Measurements from ENCODE around the gene PAX7. TPM values are rescaled to one million over a fixed set of nuclear protein-coding genes. Genes with fewer than 3 reads are reported as not detected.

The PAX7 gene
- total RNA-seq, 2 experiments from 2014 or later: not detected

DNA sequence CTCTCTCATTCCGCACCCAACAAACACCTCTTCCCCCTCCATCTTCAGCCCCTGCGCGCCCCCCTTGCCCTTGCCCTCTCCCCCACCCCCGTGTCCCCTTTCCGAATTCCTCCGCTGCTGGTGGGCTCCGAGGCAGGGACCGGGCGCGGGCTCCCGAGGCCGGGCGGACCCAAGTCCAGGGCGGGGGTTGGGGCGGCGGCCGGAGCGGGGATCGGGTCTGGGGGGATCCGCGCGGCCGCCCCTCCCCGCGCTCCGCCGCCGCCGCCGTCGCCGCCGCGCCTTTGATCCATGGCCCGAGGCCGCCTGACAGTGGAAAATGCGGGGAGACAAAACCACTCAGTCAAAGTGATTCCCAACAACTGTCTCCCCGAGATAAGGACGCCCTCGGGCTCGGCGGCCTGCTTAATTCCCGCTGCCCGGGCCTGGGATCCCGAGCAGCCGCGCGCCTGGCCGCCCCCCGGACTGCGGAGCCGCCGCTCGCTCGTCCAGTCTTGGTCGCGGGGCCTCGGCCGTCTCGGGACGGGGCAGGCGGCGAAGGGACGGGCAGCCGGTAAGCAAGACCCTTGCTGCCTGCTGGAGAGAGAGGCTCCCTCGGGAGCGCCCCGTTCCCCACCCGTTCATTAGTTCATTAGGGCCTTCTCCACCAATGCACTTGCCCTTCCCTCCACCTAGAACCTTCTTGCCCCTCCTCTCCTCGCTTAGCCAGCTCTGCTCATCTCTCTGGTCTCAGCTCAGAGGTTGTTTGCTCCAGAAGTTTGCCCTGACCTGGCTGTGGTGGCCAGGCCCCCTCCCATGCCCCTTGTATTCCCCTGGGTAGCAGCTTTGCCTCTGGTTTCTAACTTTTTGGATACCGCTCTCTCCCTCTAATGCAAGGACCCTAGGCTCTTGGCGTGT lies 86.4 kb downstream of the PAX7 start:
- H3K36me3 Mint-ChIP-seq (ENCODE audit: low read depth): no peaks in the 10 kb centered on the region
- CTCF ChIA-PET: no interaction called here
- peaks cover 53% of the 10 kb centered on the region for H3K27me3 Mint-ChIP-seq
- no peak for DNase-seq
- POLR2A ChIA-PET: no interaction called here
- no peak overlapping the region for H3K27ac Mint-ChIP-seq
- no peak overlapping the region for H3K4me3 Mint-ChIP-seq
- H3K9me3 Mint-ChIP-seq: no peaks in the 10 kb centered on the region
- no peaks in the 10 kb centered on the region for H3K4me1 Mint-ChIP-seq

DNA sequence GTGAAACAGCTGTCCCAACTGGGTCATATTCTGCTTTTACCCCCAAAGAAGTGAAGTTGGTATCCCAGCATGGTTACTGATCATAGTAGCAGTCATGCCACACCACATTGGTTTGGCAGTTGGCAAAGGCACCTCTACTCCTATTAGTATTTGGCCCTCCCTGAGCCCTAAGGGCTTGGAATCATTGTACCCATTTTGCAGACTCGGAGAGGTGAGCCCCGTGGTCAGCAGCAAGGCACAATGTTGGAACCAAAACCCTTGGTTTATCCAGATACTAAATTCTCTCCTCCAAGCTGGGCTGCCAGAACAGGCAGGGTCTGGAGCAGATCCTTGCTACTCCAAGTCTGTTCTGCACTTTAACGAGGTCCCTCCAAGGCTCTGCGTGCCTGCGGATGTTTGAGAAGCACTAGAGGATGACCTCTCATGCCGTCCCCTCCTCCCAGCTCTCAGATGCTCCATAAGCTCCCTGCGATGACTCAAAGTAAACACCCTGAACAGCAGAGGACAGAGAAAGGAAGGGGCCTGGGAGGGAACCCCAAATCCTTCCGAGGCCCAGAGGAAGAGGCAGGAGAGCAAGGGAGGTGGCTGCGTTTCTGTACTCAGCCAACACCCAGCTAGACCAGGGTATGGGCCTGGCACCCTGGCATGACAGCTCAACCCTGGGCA lies 89.3 kb downstream of the PAX7 start:
- ChIA-PET CTCF (no interaction called here), POLR2A (no interaction called here)
- Mint-ChIP-seq H3K4me3 (no peak overlapping the region), H3K9me3 (no peaks in the 10 kb centered on the region), H3K36me3 (ENCODE audit: low read depth) (no peaks in the 10 kb centered on the region), H3K27ac (no peak overlapping the region), H3K27me3 (peaks cover 51% of the 10 kb centered on the region), H3K4me1 (no peaks in the 10 kb centered on the region)
- DNase-seq: no peak

GRCh38 chr1:18721041-18721440 lies 90.4 kb downstream of the PAX7 start:
- Mint-ChIP-seq H3K27me3 (peaks cover 48% of the 10 kb centered on the region), H3K36me3 (ENCODE audit: low read depth) (no peaks in the 10 kb centered on the region), H3K27ac (no peak overlapping the region), H3K9me3 (no peaks in the 10 kb centered on the region), H3K4me1 (no peaks in the 10 kb centered on the region), H3K4me3 (no peak overlapping the region)
- POLR2A ChIA-PET: no interaction called here
- CTCF ChIA-PET: no interaction called here
- DNase-seq: no peak

DNA sequence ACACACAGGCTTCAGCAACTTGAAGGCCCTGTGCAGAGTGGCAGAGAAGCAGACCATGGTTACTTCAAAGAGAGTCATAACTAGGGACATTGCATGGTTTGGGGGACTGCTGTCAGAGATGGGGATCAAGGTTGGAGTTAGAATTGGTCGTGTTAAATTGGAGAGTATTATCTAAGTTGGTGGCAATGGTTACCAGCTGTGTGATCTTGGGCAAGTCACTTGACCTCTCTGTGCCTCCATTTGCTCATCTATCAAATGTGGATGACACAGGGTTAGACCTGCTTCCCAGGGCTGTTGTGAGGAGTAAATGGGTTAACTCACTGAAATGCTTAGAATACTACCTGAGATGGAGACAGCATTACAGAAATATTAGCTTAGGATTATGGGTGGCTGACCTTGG lies 91.1 kb downstream of the PAX7 start:
- ChIA-PET CTCF (no interaction called here), POLR2A (no interaction called here)
- peaks cover 48% of the 10 kb centered on the region for H3K27me3 Mint-ChIP-seq
- no peak for DNase-seq
- H3K4me1 Mint-ChIP-seq: no peaks in the 10 kb centered on the region
- H3K36me3 Mint-ChIP-seq (ENCODE audit: low read depth): no peaks in the 10 kb centered on the region
- H3K4me3 Mint-ChIP-seq: no peak overlapping the region
- no peak overlapping the region for H3K27ac Mint-ChIP-seq
- H3K9me3 Mint-ChIP-seq: no peaks in the 10 kb centered on the region

GRCh38 chr1:18722270-18722669 lies 91.6 kb downstream of the PAX7 start:
- H3K27me3 Mint-ChIP-seq: peaks cover 51% of the 10 kb centered on the region
- no peak overlapping the region for H3K4me3 Mint-ChIP-seq
- no peak for DNase-seq
- POLR2A ChIA-PET: no interaction called here
- H3K4me1 Mint-ChIP-seq: no peaks in the 10 kb centered on the region
- CTCF ChIA-PET: no interaction called here
- no peak overlapping the region for H3K27ac Mint-ChIP-seq
- H3K36me3 Mint-ChIP-seq (ENCODE audit: low read depth): no peaks in the 10 kb centered on the region
- H3K9me3 Mint-ChIP-seq: no peaks in the 10 kb centered on the region

- POLR2A ChIA-PET: no interaction called here
- Mint-ChIP-seq H3K4me3 (no peak overlapping the region), H3K27me3 (peaks cover 46% of the 10 kb centered on the region), H3K36me3 (ENCODE audit: low read depth) (no peaks in the 10 kb centered on the region), H3K4me1 (no peaks in the 10 kb centered on the region), H3K27ac (no peak overlapping the region), H3K9me3 (no peaks in the 10 kb centered on the region)
- DNase-seq: no peak
- CTCF ChIA-PET: no interaction called here
These were observed 92.6 kb downstream of the PAX7 start for GRCh38 chr1:18723206-18723605.

DNA sequence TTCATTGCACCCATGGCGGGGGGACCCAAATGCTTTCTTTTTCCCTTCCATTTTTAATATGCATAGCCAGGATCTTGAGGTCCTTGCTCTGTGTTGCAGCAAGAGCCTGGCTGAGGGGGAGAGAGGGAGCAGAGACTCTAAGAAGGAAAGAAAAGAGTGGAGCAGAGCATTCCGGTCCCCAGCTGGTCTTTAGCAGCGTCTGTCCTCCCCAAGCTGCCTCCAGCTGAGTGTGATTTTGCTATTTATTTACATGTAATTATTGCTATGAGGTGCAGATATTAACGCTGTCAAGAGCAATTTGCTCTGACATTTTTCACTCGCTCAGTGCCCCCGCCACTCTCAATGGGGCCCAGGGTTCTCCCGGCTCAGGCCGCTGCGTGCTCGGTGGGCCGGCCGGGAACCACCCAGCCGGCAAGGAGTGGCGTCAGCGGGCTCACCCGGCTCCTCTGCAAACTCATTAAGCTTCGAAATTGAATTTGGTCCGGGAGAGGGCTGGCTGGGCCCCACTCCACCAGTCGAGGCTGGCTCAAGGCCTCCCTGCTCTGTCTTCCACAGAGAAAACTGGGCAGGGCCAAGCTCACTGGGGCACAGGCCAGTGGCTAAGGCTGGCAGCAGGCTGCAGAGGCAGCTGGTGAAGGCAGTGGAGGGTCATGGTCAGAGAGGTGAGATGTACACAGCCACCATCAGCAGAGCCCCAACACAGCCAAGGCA lies 93.2 kb downstream of the PAX7 start:
- POLR2A ChIA-PET: no interaction called here

DNA sequence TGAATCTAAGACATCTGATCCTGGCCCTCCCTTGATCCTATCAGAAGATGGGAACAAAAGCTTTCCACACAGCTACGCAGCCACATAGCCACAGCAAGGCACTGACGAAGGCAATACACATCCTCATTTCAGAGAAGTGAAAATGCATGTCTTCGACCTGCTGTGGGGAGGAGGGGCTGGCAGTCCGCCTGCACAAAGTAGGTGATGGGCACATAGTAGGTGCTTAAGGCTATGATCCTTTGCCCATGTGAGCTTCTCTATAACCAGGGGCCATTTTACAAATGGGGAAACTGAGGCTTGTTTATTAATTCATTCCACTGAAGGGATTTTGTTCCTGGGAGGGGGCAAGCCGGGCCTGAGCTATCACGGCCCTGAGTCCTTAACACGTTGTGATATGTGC lies 94.2 kb downstream of the PAX7 start:
- H3K36me3 Mint-ChIP-seq (ENCODE audit: low read depth): no peaks in the 10 kb centered on the region
- ChIA-PET CTCF (no interaction called here), POLR2A (no interaction called here)
- no peak overlapping the region for H3K27ac Mint-ChIP-seq
- DNase-seq: no peak
- H3K27me3 Mint-ChIP-seq: peaks cover 43% of the 10 kb centered on the region
- H3K4me3 Mint-ChIP-seq: no peak overlapping the region
- no peaks in the 10 kb centered on the region for H3K4me1 Mint-ChIP-seq
- no peaks in the 10 kb centered on the region for H3K9me3 Mint-ChIP-seq

More for the DNA sequence above, 93.2 kb downstream of the PAX7 start:
- no peaks in the 10 kb centered on the region for H3K4me1 Mint-ChIP-seq
- peaks cover 45% of the 10 kb centered on the region for H3K27me3 Mint-ChIP-seq
- no peaks in the 10 kb centered on the region for H3K36me3 Mint-ChIP-seq (ENCODE audit: low read depth)
- DNase-seq: no peak
- H3K4me3 Mint-ChIP-seq: no peak overlapping the region
- CTCF ChIA-PET: no interaction called here
- no peak overlapping the region for H3K27ac Mint-ChIP-seq
- H3K9me3 Mint-ChIP-seq: no peaks in the 10 kb centered on the region

DNA sequence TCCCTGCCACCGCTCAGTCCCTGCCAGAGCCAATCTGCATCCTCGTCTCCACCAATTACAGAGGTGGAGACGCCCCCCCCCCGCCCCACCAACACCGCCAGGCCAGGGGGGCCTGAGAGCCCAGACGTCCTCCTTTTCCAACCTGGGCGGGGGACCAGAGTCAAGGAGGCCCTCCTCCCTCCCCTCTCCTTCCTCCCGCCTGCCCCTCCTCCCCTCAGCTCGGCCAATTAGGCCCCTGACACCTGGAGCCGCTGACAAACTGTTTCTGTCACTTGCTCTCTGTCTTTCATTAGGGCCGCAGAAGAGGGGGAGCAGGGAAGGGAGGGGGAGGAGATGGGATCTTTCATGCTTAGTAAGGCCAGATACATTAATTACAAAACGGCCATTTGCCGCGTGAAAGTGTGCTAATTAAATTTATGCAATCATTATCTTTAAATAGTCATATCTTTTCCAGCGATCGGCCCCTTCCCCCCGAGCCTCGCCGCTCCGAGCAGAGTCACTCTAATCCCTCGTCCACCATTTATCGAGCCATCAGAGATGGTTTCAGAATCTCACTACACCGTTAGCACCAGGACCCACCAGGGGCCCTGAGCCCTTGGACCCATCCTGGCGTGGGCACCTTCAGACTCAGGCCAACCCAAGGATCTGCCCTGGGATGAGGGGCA lies 94.7 kb downstream of the PAX7 start:
- POLR2A ChIA-PET: no interaction called here
- no peaks in the 10 kb centered on the region for H3K36me3 Mint-ChIP-seq (ENCODE audit: low read depth)
- no peaks in the 10 kb centered on the region for H3K9me3 Mint-ChIP-seq
- peaks cover 38% of the 10 kb centered on the region for H3K27me3 Mint-ChIP-seq
- DNase-seq: no peak
- CTCF ChIA-PET: no interaction called here
- H3K27ac Mint-ChIP-seq: no peak overlapping the region
- H3K4me1 Mint-ChIP-seq: no peaks in the 10 kb centered on the region
- H3K4me3 Mint-ChIP-seq: no peak overlapping the region

GRCh38 chr1:18726368-18726767 lies 95.7 kb downstream of the PAX7 start:
- POLR2A ChIA-PET: no interaction called here

GRCh38 chr1:18727956-18728355 lies 97.3 kb downstream of the PAX7 start:
- CTCF ChIA-PET: no interaction called here
- POLR2A ChIA-PET: no interaction called here
- H3K36me3 Mint-ChIP-seq (ENCODE audit: low read depth): no peaks in the 10 kb centered on the region
- H3K4me1 Mint-ChIP-seq: no peaks in the 10 kb centered on the region
- H3K4me3 Mint-ChIP-seq: no peak overlapping the region
- DNase-seq: no peak
- H3K9me3 Mint-ChIP-seq: no peaks in the 10 kb centered on the region
- peaks cover 41% of the 10 kb centered on the region for H3K27me3 Mint-ChIP-seq
- H3K27ac Mint-ChIP-seq: no peak overlapping the region

More at GRCh38 chr1:18726368-18726767, 95.7 kb downstream of the PAX7 start:
- no peaks in the 10 kb centered on the region for H3K4me1 Mint-ChIP-seq
- H3K27me3 Mint-ChIP-seq: peaks cover 34% of the 10 kb centered on the region
- no peak for DNase-seq
- H3K36me3 Mint-ChIP-seq (ENCODE audit: low read depth): no peaks in the 10 kb centered on the region
- H3K4me3 Mint-ChIP-seq: no peak overlapping the region
- CTCF ChIA-PET: no interaction called here
- no peaks in the 10 kb centered on the region for H3K9me3 Mint-ChIP-seq
- no peak overlapping the region for H3K27ac Mint-ChIP-seq

DNA sequence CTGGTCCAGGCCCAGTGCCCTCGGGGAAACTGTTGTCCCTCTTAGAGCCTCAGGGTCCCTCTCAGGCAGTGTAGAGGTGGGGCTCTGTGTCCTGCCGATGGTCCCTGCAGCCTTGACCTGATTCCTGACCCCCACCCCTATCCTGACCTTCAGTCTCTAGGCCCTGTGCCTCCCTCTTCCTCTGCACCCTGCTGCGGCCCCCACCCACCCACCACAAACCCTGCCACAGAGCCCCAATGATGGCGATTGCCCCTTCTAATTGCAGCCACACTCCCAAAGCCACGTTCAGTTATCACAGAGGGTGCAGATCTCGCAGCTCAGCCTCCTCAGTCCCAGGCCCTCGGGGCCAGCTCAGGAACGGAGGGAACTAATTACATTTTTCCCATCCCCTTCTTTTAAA lies 99.7 kb downstream of the PAX7 start:
- POLR2A ChIA-PET: no interaction called here
- Mint-ChIP-seq H3K27me3 (peaks cover 37% of the 10 kb centered on the region), H3K27ac (no peak overlapping the region), H3K9me3 (no peaks in the 10 kb centered on the region), H3K36me3 (ENCODE audit: low read depth) (no peaks in the 10 kb centered on the region), H3K4me1 (no peaks in the 10 kb centered on the region), H3K4me3 (no peak overlapping the region)
- DNase-seq: no peak
- CTCF ChIA-PET: interaction anchor here (0.6 kb wide), 1 partner anchor 23 kb away, joined by 3 read pairs; no protein-coding TSS in a partner anchor

DNA sequence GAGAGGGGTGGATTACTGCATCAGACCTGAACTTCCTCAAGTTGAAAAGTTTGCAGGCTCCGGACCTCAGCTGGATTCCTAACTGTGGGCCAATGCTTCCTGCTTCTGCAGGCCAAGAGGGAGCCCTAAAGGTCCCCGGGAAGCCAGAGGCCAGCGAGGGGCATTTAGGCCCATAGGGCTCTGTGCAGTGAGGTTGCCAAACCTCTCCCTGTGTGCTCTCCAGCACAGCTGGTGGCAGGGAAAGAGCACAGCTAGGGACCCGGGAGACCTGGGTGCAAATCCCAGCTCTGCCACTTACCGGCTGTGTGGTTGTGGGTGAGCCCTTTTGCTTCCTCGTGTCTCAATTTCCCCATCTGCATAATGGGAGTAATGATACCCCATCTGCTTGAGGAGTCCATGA lies 100.5 kb downstream of the PAX7 start:
- H3K27me3 Mint-ChIP-seq: peaks cover 30% of the 10 kb centered on the region
- H3K36me3 Mint-ChIP-seq (ENCODE audit: low read depth): no peaks in the 10 kb centered on the region
- ChIA-PET POLR2A (no interaction called here), CTCF (interaction anchor here (0.5 kb wide), 1 partner anchor 1014 kb away, joined by 4 read pairs; no protein-coding TSS in a partner anchor)
- no peaks in the 10 kb centered on the region for H3K9me3 Mint-ChIP-seq
- H3K27ac Mint-ChIP-seq: no peak overlapping the region
- H3K4me3 Mint-ChIP-seq: no peak overlapping the region
- DNase-seq: no peak
- no peaks in the 10 kb centered on the region for H3K4me1 Mint-ChIP-seq
